Adrenal gland (tissue), 5 donors: ENCODE data around the gene ERC2.

Experiments used
- POLR2A ChIP-seq, 2 donors: fragments of 450-650 bp; IDR thresholded peaks; one replicate each; pipeline ENCODE4 v1.6.1; 2017; ENCODE audit warnings: antibody characterized with exemption in 2 of 2, mild to moderate bottlenecking in 2 of 2, moderate library complexity in 1 of 2
- TF ChIP-seq, protein P1 (sequence below), 6 experiments: fragments of 450-650 bp in 4 of 6; fragments of 200-600 bp in 2 of 6; sonication (generic) in 1 of 6; IDR thresholded peaks; 1 replicate in 5 of 6; 2 replicates in 1 of 6; pipeline versions ENCODE4 v1.5.1 to v1.8.0; 2016 to 2021; ENCODE audit warnings: antibody characterized with exemption in 6 of 6, mild to moderate bottlenecking in 2 of 6, moderate library complexity in 1 of 6
- donor health status: DM: no; HTN: no; CAD: no.

DNA sequence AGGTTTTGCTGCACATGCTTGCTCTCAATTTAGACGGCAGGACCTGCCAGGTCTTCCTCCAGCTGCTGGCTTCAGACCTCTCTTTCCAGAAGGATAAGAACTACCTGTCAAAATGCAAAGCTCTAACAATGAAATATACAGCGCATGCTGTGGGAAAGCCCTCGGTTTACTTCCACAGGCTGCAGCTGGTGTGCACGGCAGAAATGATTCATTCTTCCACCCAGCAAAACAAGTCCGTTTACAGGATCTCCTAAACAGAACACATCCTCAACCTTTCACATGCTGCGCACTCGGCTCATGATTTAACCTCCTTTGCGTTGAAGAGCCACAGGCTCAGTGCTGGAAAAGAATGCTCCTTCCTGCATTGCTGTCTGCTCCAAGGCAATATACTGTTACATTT, 888.8 kb downstream of the ERC2 start:
- TF ChIP-seq, protein P1, sequence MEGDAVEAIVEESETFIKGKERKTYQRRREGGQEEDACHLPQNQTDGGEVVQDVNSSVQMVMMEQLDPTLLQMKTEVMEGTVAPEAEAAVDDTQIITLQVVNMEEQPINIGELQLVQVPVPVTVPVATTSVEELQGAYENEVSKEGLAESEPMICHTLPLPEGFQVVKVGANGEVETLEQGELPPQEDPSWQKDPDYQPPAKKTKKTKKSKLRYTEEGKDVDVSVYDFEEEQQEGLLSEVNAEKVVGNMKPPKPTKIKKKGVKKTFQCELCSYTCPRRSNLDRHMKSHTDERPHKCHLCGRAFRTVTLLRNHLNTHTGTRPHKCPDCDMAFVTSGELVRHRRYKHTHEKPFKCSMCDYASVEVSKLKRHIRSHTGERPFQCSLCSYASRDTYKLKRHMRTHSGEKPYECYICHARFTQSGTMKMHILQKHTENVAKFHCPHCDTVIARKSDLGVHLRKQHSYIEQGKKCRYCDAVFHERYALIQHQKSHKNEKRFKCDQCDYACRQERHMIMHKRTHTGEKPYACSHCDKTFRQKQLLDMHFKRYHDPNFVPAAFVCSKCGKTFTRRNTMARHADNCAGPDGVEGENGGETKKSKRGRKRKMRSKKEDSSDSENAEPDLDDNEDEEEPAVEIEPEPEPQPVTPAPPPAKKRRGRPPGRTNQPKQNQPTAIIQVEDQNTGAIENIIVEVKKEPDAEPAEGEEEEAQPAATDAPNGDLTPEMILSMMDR (IDR thresholded peaks at IDR 0.05): no peak
- no peak for TF ChIP-seq POLR2A (IDR thresholded peaks at IDR 0.05)
